GM21381 (cell line): ENCODE data around the gene RBM15B.
A peak's percentile ranks its signal among the peaks of the same experiment; 100 is the strongest.
"Not testable (repeated sequence)": the region's sequence is repeated elsewhere in the genome, so short reads cannot be mapped to it uniquely, and the experiment has no call there.

Experiments used
- ATAC-seq: cut with Tn5 transposase; IDR thresholded peaks from one replicate; pipeline ENCODE4 v1.9.1; 2021; ENCODE audit warnings: mild to moderate bottlenecking, moderate library complexity; ENCODE audit not compliant: unreplicated experiment

The RBM15B gene

DNA sequence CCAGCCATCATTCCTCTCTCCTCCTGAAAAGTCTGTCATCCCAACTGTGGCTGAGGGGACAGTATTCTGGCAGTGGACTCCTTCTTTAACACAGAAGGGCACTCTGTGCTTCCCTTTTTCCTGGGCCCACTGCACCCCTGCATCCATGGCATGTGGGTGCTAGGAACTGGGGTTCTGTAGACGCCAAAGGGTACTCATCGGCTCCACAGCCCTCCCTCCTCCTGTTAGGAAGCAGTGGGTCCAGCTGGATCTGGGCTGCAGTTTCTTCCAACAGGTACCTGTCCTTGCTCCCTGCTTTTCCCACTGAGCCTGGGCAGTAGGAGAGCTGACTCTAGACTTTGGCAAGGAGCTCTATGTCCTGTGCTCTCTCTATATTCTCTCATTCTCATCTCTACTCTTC lies 12.4 kb upstream of the RBM15B start:
- ATAC-seq: no peak

DNA sequence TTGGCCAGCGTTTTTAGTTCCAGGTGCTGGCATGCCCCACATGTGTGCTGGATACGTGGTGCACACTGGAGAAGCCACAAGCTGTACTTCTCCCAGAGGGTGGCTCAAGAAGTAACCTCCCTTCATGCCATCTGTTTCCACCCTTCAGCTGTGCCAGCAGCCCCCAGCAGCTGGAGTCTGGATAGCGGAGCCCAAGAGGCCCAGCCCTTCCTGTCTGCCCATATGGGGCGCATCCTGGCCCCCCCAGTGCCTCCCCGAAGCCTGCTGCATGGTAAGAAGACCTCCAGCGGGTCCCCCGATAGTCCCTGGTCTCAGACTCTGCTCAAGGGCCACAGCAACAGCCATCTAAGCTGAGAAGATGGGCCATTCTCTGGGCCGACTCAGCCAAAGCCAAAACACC lies 11.8 kb upstream of the RBM15B start:
- no peak for ATAC-seq

DNA sequence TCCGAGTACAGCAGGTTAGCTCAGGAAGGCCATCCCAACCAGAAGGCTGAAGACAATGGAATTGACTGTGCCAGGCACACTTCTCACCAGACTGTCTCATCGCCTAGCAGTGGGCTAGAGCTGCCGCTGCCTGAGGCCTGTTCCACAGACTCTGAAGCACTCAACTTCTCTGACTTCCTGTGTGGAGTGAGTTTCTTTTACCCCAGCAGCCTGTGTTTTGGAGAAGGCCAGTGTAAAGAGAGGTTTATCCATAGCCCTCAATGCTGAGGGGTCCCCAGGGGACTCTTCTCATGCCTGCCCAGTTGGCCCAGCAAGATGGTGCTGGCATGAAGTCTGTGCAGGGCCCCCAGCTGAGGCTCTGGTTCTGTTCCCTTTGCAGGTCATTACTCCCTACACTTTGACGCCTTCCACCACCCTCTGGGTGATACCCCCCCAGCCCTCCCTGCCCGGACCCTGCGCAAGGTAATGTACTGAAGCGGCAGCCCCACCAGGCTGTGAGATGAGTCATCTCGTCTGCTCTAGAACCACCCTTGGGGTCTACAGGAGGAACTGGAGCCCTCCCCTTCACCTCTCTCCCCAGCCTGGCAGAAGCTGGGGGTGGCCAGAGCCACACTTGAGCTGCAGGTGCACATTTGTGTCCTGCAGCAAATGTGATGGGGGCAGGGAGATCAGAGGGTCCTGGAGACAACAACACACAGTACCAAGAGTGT lies 11.2 kb upstream of the RBM15B start:
- ATAC-seq: no peak

DNA sequence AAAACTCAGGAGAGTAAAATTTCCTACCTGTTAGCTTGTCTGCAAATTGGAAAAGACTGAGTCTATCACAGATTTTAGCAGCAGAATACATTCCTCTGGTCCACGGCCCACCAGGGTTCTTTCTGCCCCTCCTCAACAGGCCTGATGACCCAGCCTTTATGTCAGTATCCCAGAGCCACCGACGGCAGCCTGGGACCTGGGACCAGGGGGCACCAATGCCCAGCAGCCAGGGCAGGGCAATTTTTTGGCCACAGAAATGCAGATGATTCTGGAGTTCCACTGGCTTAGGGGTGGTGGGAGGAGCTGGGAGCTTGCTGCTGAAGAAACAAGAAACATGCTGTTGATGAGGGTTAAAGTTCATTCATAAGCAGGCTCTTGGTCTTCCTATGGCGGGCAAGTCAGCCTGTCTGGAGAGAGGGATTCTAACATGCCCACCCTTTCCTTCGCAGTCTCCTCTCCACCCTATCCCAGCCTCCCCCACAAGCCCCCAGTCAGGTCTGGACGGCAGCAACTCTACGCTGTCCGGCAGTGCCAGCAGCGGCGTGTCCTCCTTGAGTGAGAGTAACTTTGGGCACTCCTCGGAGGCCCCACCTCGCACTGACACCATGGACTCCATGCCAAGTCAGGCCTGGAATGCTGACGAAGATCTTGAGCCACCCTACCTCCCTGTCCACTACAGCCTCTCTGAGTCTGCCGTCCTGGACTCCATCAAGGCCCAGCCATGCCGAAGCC lies 10.3 kb upstream of the RBM15B start:
- no peak for ATAC-seq

DNA sequence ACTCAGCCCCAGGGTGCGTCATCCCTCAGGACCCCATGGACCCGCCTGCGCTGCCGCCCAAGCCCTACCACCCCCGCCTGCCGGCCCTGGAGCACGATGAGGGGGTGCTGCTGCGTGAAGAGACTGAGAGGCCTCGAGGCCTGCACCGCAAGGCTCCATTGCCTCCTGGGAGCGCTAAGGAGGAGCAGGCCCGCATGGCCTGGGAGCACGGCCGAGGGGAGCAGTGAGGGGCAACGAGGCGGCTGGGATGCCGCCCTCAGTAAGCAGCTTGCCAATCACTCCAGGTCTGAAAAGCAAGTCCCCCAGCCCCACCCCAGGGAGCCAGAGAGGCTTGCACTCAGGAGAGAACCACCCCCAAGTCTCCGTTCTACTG lies 9.8 kb upstream of the RBM15B start:
- no peak for ATAC-seq

DNA sequence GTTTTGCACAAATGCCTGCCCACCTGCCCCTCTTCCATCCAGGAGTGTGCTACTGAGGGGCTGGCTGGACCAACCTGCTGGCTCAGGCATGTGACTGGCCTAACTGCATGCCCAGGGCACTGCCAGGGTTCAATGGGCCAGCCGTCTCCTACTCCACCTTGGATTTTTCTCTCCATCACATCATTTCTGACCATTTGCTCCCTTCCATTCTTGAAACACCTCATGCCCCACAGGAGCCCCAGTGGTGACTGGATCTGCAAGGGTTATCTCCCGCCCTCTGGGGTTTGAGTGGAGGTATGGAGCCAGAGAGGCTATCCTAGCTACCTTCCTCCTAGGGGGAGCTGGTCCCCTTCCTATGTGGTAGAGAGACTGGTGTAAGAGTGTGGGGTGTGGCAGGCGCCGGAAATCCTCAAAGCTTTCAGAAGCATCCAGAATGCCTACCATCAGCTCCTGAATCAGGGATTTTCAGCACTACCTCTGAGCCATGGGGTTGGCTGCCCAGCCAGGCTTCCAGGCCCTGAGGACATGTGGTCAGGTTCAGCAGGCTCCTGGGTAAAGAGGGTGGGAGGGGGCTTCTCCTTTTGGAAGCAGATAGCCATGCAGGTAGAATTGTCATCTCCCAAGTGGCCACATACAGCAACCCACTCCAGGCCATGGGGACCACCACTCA lies 8.9 kb upstream of the RBM15B start:
- no peak for ATAC-seq

DNA sequence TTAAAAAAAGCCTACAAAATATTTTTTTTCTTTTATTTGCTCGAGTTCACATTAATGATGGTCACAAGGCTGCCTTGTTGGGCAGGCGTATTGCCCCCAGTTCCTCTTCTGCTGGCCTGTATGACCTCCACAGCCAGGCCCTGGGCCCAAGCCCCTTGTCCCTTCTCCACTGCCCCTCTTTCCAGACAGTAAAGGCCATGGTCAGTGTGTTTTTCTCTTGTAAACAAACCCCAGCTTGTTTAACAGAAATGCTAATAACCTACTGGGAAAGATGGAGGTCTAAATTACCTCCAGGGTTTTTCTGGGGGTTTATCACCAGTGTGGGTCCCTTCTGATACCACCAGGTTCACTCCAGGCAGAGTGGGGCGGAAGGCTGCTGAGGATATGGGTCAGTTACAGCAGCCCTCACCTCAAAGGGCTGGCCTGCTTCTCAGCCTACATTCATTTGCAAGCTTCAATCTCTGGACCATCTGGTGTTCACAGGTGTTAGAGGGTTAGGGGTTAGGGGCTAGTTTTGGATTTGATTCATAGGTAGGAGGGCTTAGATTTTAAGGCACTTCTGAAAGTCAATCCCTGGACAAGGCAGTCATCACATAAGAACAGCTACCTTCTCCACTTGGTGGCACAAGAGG lies 8.0 kb upstream of the RBM15B start:
- no peak for ATAC-seq

DNA sequence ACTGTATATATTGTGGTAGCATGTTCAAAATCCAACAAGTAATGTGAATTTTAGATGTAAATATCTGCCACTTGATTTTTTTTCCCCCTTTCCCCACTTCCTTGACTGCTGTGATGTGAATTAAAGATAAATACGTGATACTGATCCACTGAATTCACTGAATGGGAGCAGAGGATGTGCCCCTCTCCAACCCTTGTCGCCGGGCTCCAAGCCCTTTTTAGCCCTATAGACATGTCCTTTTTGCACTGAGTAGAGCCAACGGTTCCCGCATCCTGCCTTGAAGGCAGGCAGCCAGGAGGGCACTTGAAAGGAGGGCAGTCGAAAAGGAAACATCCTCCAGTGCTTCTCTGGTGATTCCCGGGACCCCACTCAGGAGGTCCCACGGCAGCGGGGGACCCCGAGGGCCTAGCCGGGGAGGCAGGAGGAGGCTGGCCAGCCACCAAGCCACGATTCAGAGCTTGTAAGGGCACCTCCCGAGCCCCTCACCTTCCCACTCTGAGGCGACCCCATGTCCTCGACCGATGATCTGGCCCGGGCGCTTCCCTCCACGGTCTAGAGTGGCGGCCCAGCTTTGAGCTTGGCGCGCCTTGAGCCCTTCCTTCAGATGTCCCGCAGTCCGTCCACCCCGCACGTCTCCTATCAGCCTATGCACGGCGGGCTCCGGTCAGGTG lies 6.9 kb upstream of the RBM15B start:
- no peak for ATAC-seq

DNA sequence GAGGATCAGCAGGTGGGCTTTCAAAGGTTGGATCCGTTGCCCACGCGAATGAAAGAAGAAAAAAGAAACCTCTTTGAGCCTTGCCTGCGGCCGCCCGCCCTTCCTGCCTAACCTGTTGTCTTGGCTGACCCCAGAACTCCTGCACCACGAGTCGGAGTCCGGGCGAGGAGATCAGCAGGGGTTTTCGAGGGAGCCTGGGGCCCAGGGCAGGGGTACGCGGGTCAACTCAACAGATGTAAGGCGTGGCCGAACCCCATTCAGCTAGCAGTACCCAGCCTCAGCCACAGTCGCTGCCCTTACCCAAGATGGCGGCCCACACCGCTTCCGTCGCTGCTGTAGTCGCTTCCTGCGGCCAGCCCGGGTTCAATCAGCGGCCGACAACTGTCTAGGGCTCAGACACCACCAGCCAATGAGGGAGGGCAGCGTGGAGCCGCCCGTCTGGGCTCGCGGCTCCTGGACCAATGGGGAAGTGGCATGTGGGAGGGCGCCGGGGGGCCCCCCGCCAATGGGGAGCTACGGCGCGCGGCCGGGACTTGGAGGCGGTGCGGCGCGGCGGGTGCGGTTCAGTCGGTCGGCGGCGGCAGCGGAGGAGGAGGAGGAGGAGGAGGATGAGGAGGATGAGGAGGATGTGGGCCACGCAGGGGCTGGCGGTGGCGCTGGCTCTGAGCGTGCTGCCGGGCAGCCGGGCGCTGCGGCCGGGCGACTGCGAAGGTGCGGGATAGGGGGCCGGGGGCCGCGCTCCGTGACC lies 6.2 kb upstream of the RBM15B start, which contains the start of gene MANF:
MANF (plus strand) TSS at position 566 of the 748 bp plus-strand sequence; CDS start at position 618, 52 bp downstream.
- peak; percentile 95 for ATAC-seq

DNA sequence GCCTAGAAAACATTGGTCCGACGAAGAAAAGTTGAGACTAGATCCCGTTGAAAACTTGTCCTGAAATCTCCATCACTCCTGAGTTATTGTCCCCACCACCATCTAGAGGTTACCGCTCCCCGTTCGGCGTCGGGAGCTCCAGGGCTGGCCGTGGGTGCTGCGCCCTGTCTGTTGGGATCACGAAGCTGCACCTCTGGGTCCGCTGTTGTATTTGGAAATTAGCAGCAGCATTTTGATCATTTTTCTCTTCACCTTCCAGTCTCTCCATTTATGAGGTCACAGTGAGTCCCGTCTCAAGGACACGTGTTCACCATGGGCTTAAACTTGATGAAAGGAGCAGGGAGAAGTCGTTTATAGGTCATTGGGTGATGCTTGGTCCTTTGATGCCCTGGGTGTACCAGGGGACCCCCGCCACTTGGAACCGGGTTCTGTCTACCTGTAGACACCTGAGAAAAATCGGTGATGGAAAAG lies 5.4 kb upstream of the RBM15B start:
- no peak for ATAC-seq

DNA sequence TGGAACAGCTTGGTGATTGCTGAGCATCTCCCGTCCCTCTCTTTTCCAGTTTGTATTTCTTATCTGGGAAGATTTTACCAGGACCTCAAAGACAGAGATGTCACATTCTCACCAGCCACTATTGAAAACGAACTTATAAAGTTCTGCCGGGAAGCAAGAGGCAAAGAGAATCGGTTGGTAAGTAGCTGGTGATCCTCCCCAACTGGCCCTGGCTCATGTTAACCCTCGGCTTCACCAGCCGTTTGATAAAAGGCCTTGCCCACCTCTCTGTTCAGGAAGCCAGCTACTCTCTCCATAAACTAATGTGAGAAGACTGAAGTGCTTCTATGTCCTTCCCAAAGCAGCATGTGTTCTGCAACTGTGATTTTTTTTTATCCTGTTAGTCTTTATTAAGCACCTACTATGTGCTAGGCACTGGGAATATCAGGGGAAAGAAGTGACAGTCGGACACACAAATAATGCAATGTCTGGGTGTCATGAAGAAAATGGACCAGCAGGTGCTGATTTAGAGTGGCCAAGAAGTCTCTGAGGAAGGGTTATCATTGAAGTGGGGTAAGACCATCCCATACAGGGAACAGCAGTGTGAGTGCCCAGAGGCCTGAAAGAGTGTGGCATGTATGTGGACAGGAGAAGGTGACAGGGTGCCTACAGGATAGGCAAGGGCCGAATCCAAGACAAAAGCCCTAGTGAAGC lies 4.8 kb upstream of the RBM15B start:
- ATAC-seq: no peak

DNA sequence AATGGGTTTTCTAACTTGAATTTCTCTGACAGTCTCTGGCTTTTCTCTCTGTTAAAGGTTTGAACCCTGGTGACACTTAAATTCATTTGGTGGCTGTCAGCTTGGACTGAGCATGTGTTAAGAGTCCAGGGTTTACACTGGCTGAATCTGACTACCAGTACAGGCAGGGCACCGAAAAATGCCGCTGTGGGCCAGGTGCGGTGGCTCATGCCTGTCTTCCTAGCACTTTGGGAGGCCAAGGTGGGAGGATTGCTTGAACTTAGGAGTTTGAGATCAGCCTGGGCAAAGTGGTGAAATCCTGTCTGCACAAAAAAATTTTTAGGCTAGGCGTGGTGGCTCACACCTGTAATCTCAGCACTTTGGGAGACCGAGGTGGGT lies 4.2 kb upstream of the RBM15B start:
- ATAC-seq: no peak

DNA sequence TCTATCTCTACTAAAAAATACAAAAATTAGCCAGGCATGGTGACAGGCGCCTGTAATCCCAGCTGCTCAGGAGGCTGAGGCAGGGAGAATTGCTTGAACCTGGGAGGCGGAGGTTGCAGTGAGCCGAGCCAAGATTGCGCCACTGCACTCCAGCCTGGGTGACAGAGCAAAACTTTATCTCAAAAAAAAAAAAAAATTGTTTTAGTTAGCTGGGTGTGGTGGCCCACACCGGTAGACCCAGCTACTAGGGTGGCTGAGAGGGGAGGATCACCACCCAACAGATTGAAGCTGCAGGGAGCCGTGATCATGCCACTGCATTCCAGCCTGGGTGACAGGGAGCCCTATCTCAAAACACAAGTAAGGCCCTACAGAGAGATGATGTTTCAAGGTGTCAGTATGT lies 3.8 kb upstream of the RBM15B start:
- ATAC-seq: not testable (repeated sequence)

DNA sequence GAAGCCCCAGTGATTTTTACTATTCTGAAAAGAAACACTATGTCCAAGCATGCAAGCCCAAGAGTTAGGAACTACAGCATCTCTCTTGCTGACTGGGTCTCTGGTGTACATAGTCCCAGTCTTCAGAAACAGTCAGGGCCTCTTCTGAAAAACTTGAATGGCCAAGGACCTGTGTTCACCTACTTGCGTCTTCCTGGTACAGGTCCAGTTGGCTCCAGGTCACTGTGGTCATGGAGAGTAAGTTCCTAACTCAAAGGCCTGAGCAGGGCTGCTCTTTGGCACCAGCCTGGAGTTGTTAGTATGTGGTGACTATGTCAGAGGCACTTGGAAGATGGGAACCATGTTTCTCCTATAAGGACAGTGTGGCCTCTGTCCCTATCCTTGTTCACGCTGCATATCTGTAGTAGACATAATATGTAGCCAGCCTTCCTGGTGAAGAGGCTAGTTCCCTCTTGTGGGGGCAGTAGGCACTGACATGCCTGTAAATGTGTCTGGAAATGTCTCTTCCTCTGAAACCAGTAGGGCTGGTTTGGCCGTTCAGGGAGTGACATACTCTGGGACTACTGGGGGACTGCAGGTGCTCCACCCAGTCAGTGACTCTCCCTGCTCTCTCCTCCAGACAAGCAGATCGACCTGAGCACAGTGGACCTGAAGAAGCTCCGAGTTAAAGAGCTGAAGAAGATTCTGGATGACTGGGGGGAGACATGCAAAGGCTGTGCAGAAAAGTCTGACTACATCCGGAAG lies 2.6 kb upstream of the RBM15B start:
- ATAC-seq: no peak

DNA sequence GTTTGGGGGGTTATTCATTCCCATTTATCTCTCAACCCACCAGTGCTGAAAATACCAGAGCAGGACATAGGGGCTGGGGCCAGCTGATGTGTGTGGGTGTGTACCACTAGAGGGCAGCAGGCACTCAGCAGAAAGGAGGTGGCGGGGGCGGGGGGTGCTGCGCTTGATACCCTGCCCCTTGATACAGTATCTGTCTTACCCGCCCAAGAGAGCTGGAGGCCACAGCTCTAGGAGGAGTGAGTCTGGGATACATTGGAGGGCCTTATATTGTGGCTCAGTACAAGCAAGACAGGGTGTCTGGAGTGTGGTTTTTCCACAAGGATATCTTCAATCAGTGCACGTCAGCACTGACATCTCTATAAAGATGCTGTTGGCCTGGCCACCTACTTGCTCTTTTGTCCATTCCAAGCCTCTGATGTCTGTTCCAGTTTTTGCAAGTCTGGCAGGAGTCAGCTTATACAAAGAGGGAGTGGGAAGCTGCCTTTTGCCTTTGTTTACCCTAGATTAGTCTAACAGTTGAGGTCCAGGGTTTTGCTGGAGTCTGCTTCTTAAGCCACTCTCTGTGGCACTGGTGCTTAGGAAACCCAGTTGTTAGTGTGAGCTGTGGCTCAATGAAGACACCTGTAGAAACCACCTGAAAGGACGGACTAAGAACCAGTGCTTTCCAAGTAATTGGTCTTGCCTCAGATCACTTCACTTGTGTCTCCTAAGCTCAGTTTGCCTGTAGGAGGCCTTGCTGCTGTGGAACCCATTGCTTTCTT lies 1.5 kb upstream of the RBM15B start:
- no peak for ATAC-seq

DNA sequence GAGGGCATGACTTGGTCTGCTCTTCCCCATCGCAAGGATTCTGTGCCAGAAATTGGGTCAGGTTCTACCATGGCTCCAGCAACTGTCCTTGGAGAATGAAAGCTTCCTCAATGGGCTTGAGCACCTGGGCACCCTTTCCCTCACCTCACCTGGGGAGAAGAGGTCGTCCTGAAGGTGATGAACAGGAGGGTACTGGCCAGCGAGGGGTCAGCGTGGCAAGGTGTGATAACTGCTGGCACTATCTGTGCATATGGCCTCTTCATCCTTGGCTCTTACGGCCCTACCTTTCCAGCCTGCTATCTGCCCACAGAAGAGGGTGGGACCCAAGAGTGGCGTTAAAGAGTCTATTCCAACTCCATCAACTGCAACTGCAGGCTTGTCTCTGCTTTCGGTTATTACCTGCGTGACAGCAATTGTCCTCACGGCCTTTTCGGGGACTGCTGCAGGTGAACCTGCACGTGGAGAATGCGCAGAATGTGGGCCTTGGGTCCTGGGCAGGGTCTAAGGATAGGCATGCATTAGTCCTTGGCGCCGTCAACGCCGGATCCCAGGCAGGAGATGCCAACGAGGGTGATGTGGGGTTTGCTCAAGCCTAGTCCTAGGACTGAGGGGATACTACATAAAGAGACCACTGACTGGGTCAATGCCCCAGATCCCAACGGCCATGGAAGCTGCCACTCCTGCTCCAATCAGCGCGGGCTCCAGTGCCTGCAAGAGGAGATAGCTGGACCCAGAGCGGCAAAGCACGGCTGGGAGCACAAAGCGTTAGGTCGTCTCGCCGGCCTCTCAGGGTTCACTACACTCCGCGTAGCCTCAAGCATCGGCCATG lies 625 bp upstream of the RBM15B start:
- peak; percentile 8 for ATAC-seq
